HEK293 (cell line): ENCODE data around the gene SPON1.

Experiments
- CTCF ChIP-seq: fragments of 450-650 bp; formaldehyde crosslinking; IDR thresholded peaks from 2 replicates; pipeline ENCODE4 v1.5.1; 2016; ENCODE audit warnings: missing biosample characterization, missing genetic modification characterization
- REST ChIP-seq: fragments of 450-650 bp; formaldehyde crosslinking; IDR thresholded peaks from 2 replicates; pipeline ENCODE4 v1.5.1; 2016; ENCODE audit warnings: missing biosample characterization, missing genetic modification characterization
- ZNF121 ChIP-seq: fragments of 450-650 bp; formaldehyde crosslinking; IDR thresholded peaks from 2 replicates; pipeline ENCODE4 v1.5.1; 2016; ENCODE audit warnings: missing biosample characterization, missing genetic modification characterization
- ZNF341 ChIP-seq: fragments of 450-650 bp; formaldehyde crosslinking; IDR thresholded peaks from 2 replicates; pipeline ENCODE4; 2016; ENCODE audit warnings: low read depth, missing biosample characterization, missing genetic modification characterization
- ZNF513 ChIP-seq: fragments of 450-650 bp; IDR thresholded peaks from 2 replicates; pipeline ENCODE4 v1.5.1; 2018; ENCODE audit warnings: missing biosample characterization, missing genetic modification characterization

GRCh38 chr11:14041565-14041964, 79.0 kb downstream of the SPON1 start:
- no peak for TF ChIP-seq ZNF121
- TF ChIP-seq CTCF (tag by site-specific recombination): no peak
- no peak for TF ChIP-seq ZNF341
- TF ChIP-seq REST: no peak
- TF ChIP-seq ZNF513: no peak
